Transverse colon (tissue), 4 donors: ENCODE data around the gene OSBPL6.

Experiments
- CTCF ChIP-seq, 5 experiments: fragments of 200-600 bp in 3 of 5; fragments of 450-650 bp in 2 of 5; sonication (generic) in 3 of 5; IDR thresholded peaks; 1 replicate in 2 of 5; 2 replicates in 3 of 5; pipeline ENCODE4 v1.5.1; 2016 to 2017; ENCODE audit warnings: antibody characterized with exemption in 5 of 5, inconsistent platforms in 3 of 5, mild to moderate bottlenecking in 2 of 5, moderate library complexity in 1 of 5
- EP300 ChIP-seq: sonication (generic); formaldehyde crosslinking; IDR thresholded peaks from one replicate; pipeline ENCODE4 v1.6.1; 2017; ENCODE audit warnings: antibody characterized with exemption, low read depth
- POLR2A ChIP-seq: fragments of 450-650 bp; IDR thresholded peaks from one replicate; pipeline ENCODE4 v1.6.1; 2016; ENCODE audit warnings: antibody characterized with exemption, mild to moderate bottlenecking, moderate library complexity
- POLR2AphosphoS5 ChIP-seq, 3 donors: sonication (generic); formaldehyde crosslinking; IDR thresholded peaks; one replicate each; pipeline ENCODE4 v1.6.1; 2016; ENCODE audit warnings: antibody characterized with exemption in 3 of 3

GRCh38 chr2:178363252-178363651, 168.9 kb downstream of the OSBPL6 start:
- TF ChIP-seq CTCF (IDR thresholded peaks at IDR 0.05), result no peak
- no peak for TF ChIP-seq POLR2AphosphoS5 (IDR thresholded peaks at IDR 0.05)
- no peak for TF ChIP-seq POLR2A
- no peak for TF ChIP-seq EP300
